GM23338 (cell line): ENCODE measurements around the gene XRN1. TPM values are rescaled to one million over a fixed set of nuclear protein-coding genes. Genes with fewer than 3 reads are reported as not detected.

Source experiments
- ATAC-seq: fragments of 200-7000 bp; cut with Tn5 transposase; 3 replicates; pipeline ENCODE4 v1.9.1; 2020
- DNase-seq: peaks from one replicate; pipeline ENCODE4 v3.0.0-alpha.2; 2015; ENCODE audit warnings: low spot score
- H2AFZ ChIP-seq: fragments of 200-600 bp; sonication (generic); 2 replicates; pipeline ENCODE4 v1.8.0; 2016; ENCODE audit warnings: antibody characterized with exemption, mild to moderate bottlenecking, moderate library complexity
- H3F3A ChIP-seq: fragments of 200-600 bp; sonication (generic); replicated peaks from 2 replicates; pipeline ENCODE4 v1.8.0; 2017; ENCODE audit warnings: antibody characterized with exemption, mixed run types, low read depth
- H3K27ac ChIP-seq: fragments of 200-600 bp; sonication (generic); 2 replicates; pipeline ENCODE4 v1.6.1; 2016; ENCODE audit warnings: low read depth
- H3K27me3 ChIP-seq: fragments of 200-600 bp; sonication (generic); 2 replicates; pipeline ENCODE4 v1.8.0; 2016; ENCODE audit warnings: mild to moderate bottlenecking, mixed run types, moderate library complexity; ENCODE audit not compliant: insufficient read depth
- H3K36me3 ChIP-seq: fragments of 200-600 bp; sonication (generic); 2 replicates; pipeline ENCODE4 v1.8.0; 2016; ENCODE audit warnings: mild to moderate bottlenecking; ENCODE audit not compliant: insufficient read depth
- H3K4me1 ChIP-seq: fragments of 200-600 bp; sonication (generic); 2 replicates; pipeline ENCODE4 v1.8.0; 2016; ENCODE audit warnings: mild to moderate bottlenecking, moderate library complexity; ENCODE audit not compliant: insufficient read depth
- H3K4me2 ChIP-seq: fragments of 200-600 bp; sonication (generic); 2 replicates; pipeline ENCODE4 v1.7.1; 2017; ENCODE audit warnings: mixed run types
- H3K4me3 ChIP-seq: fragments of 200-600 bp; sonication (generic); 2 replicates; pipeline ENCODE4 v1.6.1; 2016; ENCODE audit warnings: mixed run types
- H3K79me2 ChIP-seq: fragments of 200-600 bp; sonication (generic); replicated peaks from 2 replicates; pipeline ENCODE4 v1.8.0; 2017; ENCODE audit warnings: mild to moderate bottlenecking; ENCODE audit not compliant: insufficient read depth
- H3K9me2 ChIP-seq: fragments of 200-600 bp; sonication (generic); 2 replicates; pipeline ENCODE4 v1.8.0; 2017; ENCODE audit not compliant: insufficient read depth
- H4K20me1 ChIP-seq: fragments of 200-600 bp; sonication (generic); replicated peaks from 2 replicates; pipeline ENCODE4 v1.8.0; 2017; ENCODE audit warnings: mild to moderate bottlenecking; ENCODE audit not compliant: insufficient read depth
- H3K27ac Mint-ChIP-seq: 2 replicates; pipeline ENCODE4 v1.8.0; 2020; ENCODE audit warnings: inconsistent platforms, mild to moderate bottlenecking, moderate library complexity, mixed read lengths
- H3K27me3 Mint-ChIP-seq: 3 replicates; pipeline ENCODE4 v1.8.0; 2022; ENCODE audit warnings: low read depth, mild to moderate bottlenecking, moderate library complexity, mixed read lengths, inconsistent platforms; ENCODE audit not compliant: insufficient read depth, poor library complexity
- H3K36me3 Mint-ChIP-seq: 3 replicates; pipeline ENCODE4 v1.8.0; 2021; ENCODE audit warnings: low read depth, mild to moderate bottlenecking, inconsistent platforms, moderate library complexity, mixed read lengths
- H3K4me1 Mint-ChIP-seq: 3 replicates; pipeline ENCODE4 v1.8.0; 2020; ENCODE audit warnings: mild to moderate bottlenecking, inconsistent platforms, mixed read lengths
- H3K4me3 Mint-ChIP-seq: 3 replicates; pipeline ENCODE4 v1.8.0; 2021; ENCODE audit warnings: moderate library complexity, mild to moderate bottlenecking, inconsistent platforms, mixed read lengths
- H3K9me3 Mint-ChIP-seq: 3 replicates; pipeline ENCODE4 v1.8.0; 2020; ENCODE audit warnings: moderate library complexity, mild to moderate bottlenecking, inconsistent platforms, mixed read lengths
- CREB1 ChIP-seq: fragments of 250-450 bp; sonication (Bioruptor Pico); IDR thresholded peaks from 2 replicates; pipeline ENCODE4 v1.5.0; 2020; ENCODE audit warnings: low read depth, mild to moderate bottlenecking, moderate library complexity
- CTCF ChIP-seq, 2 experiments: fragments of 200-600 bp in 1 of 2; sonication (generic) in 1 of 2; conservative IDR thresholded peaks; 2 replicates each; pipeline versions ENCODE4 v1.5.1 to v1.6.1; 2016 to 2017; ENCODE audit warnings: antibody characterized with exemption in 2 of 2, low read depth in 2 of 2, mild to moderate bottlenecking in 2 of 2, moderate library complexity in 1 of 2
- EZH2 ChIP-seq: fragments of 200-600 bp; sonication (generic); IDR thresholded peaks from one replicate; pipeline ENCODE4 v1.8.0; 2017; ENCODE audit warnings: antibody characterized with exemption, mild to moderate bottlenecking, low read depth; ENCODE audit not compliant: unreplicated experiment
- EZH2phosphoT487 ChIP-seq: fragments of 200-600 bp; sonication (generic); IDR thresholded peaks from one replicate; pipeline ENCODE4 v1.8.1; 2018; ENCODE audit warnings: antibody characterized with exemption; ENCODE audit not compliant: unreplicated experiment
- NANOG ChIP-seq: IDR thresholded peaks from 2 replicates; pipeline ENCODE4 v1.6.1; 2016; ENCODE audit warnings: antibody characterized with exemption, borderline replicate concordance
- POLR2AphosphoS5 ChIP-seq: IDR thresholded peaks from 2 replicates; pipeline ENCODE4 v1.6.1; 2016; ENCODE audit warnings: antibody characterized with exemption, low read depth
- STAT1 ChIP-seq: IDR thresholded peaks from one replicate; pipeline ENCODE4 v1.6.1; 2016; ENCODE audit warnings: antibody characterized with exemption; ENCODE audit not compliant: unreplicated experiment
- ZNF114 ChIP-seq: fragments of 250-450 bp; sonication (Bioruptor Pico); IDR thresholded peaks from 2 replicates; pipeline ENCODE4 v1.5.0; 2020; ENCODE audit warnings: mild to moderate bottlenecking, moderate library complexity
- ZNF331 ChIP-seq: fragments of 250-450 bp; sonication (Bioruptor Pico); IDR thresholded peaks from 2 replicates; pipeline ENCODE4 v1.5.0; 2020; ENCODE audit warnings: low read depth, mild to moderate bottlenecking, moderate library complexity
- polyA plus RNA-seq: library from polyadenylated mRNA; unstranded; fragments of >200 nt; fragmentation: Nextera tagmentation; extraction: Ambion mirVana; gene quantifications from 2 replicates; pipeline ENCODE4 v1.2.1, GENCODE V29; 2016
- total RNA-seq: library from RNA; depleted of rRNA; stranded (reverse); fragments of >200 nt; shearing (Covaris generic); gene quantifications from 2 replicates; pipeline ENCODE4 v1.2.3, GENCODE V29; 2014
- TF ChIP-seq, protein P1 (sequence below): IDR thresholded peaks from 2 replicates; pipeline ENCODE4 v1.6.1; 2016; ENCODE audit warnings: antibody characterized with exemption
- TF ChIP-seq, protein P2 (sequence below): IDR thresholded peaks from one replicate; pipeline ENCODE4 v1.6.1; 2018; ENCODE audit warnings: antibody characterized with exemption; ENCODE audit not compliant: unreplicated experiment

XRN1 gene
- total and polyA plus RNA-seq, 2 experiments from 2014 or later: 10.9 to 16.6 TPM

- Mint-ChIP-seq H3K27me3 (no peaks in the 10 kb centered on the region), H3K4me1 (peaks cover 9% of the 10 kb centered on the region), H3K36me3 (peaks cover 11% of the 10 kb centered on the region), H3K27ac (no peak overlapping the region), H3K9me3 (peaks cover 4% of the 10 kb centered on the region; the same call in 1 of the 3 replicates), H3K4me3 (peak overlapping the region; percentile 20)
- no peak for ATAC-seq
- Histone ChIP-seq H3K79me2 (peaks cover 62% of the 10 kb centered on the region), H2AFZ (no peak overlapping the region), H3K27ac (no peak overlapping the region), H3K4me1 (no peaks in the 10 kb centered on the region), H3F3A (no peaks in the 10 kb centered on the region), H3K4me2 (no peak overlapping the region), H4K20me1 (no peaks in the 10 kb centered on the region), H3K27me3 (no peaks in the 10 kb centered on the region), H3K4me3 (no peak overlapping the region), H3K9me2 (peaks cover 3% of the 10 kb centered on the region; the same call in 1 of the 2 replicates), H3K36me3 (no peaks in the 10 kb centered on the region)
- no peak for DNase-seq
- TF ChIP-seq POLR2AphosphoS5 (no peak), NANOG (no peak), CREB1 (CRISPR knock-in tag) (no peak), EZH2 (no peak), CTCF (conservative IDR thresholded peaks at IDR 0.05; ENCODE audit: low read depth in 2 of 2) (no peak), EZH2phosphoT487 (no peak), ZNF114 (CRISPR knock-in tag) (no peak), ZNF331 (CRISPR knock-in tag) (no peak), STAT1 (no peak)
- TF ChIP-seq, protein P1, sequence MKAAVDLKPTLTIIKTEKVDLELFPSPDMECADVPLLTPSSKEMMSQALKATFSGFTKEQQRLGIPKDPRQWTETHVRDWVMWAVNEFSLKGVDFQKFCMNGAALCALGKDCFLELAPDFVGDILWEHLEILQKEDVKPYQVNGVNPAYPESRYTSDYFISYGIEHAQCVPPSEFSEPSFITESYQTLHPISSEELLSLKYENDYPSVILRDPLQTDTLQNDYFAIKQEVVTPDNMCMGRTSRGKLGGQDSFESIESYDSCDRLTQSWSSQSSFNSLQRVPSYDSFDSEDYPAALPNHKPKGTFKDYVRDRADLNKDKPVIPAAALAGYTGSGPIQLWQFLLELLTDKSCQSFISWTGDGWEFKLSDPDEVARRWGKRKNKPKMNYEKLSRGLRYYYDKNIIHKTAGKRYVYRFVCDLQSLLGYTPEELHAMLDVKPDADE: no peak
- TF ChIP-seq, protein P2, sequence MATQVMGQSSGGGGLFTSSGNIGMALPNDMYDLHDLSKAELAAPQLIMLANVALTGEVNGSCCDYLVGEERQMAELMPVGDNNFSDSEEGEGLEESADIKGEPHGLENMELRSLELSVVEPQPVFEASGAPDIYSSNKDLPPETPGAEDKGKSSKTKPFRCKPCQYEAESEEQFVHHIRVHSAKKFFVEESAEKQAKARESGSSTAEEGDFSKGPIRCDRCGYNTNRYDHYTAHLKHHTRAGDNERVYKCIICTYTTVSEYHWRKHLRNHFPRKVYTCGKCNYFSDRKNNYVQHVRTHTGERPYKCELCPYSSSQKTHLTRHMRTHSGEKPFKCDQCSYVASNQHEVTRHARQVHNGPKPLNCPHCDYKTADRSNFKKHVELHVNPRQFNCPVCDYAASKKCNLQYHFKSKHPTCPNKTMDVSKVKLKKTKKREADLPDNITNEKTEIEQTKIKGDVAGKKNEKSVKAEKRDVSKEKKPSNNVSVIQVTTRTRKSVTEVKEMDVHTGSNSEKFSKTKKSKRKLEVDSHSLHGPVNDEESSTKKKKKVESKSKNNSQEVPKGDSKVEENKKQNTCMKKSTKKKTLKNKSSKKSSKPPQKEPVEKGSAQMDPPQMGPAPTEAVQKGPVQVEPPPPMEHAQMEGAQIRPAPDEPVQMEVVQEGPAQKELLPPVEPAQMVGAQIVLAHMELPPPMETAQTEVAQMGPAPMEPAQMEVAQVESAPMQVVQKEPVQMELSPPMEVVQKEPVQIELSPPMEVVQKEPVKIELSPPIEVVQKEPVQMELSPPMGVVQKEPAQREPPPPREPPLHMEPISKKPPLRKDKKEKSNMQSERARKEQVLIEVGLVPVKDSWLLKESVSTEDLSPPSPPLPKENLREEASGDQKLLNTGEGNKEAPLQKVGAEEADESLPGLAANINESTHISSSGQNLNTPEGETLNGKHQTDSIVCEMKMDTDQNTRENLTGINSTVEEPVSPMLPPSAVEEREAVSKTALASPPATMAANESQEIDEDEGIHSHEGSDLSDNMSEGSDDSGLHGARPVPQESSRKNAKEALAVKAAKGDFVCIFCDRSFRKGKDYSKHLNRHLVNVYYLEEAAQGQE: no peak
Measured at GRCh38 chr3:142445816-142446254, 2.0 kb downstream of the XRN1 start.
